GM18870 (cell line): ENCODE measurements around the gene TMEM52B.
"Not testable (repeated sequence)": the region's sequence is repeated elsewhere in the genome, so short reads cannot be mapped to it uniquely, and the experiment has no call there.

Experiments
- ATAC-seq: cut with Tn5 transposase; IDR thresholded peaks from one replicate; pipeline ENCODE4 v1.9.1; 2021; ENCODE audit warnings: moderate library complexity; ENCODE audit not compliant: unreplicated experiment

The TMEM52B gene

GRCh38 chr12:10170216-10170615 is 8.6 kb upstream of the TMEM52B start:
- no peak for ATAC-seq

GRCh38 chr12:10171973-10172728 is 6.7 kb upstream of the TMEM52B start, which contains the start of gene OLR1:
Gene OLR1, minus strand, starts transcription at chr12:10172132. Its CDS starts 55 bp downstream, at chr12:10172077.
- ATAC-seq, result no peak

- ATAC-seq, result no peak
Measured at GRCh38 chr12:10174986-10175614, 3.7 kb upstream of the TMEM52B start.

GRCh38 chr12:10175846-10176636 is 2.8 kb upstream of the TMEM52B start:
- ATAC-seq, result no peak

GRCh38 chr12:10179776-10180181 is 947 bp downstream of the TMEM52B start:
- no peak for ATAC-seq

- ATAC-seq, result no peak
Measured at GRCh38 chr12:10182354-10183049, 3.7 kb downstream of the TMEM52B start.

- no peak for ATAC-seq
Measured at GRCh38 chr12:10184261-10184843, 5.5 kb downstream of the TMEM52B start.

- ATAC-seq, result no peak
Measured at GRCh38 chr12:10186299-10186698, 7.5 kb downstream of the TMEM52B start.

GRCh38 chr12:10186958-10187357 is 8.1 kb downstream of the TMEM52B start:
- ATAC-seq, result not testable (repeated sequence)

GRCh38 chr12:10189653-10190052 is 10.8 kb downstream of the TMEM52B start:
- no peak for ATAC-seq

GRCh38 chr12:10190558-10191388 is 11.9 kb downstream of the TMEM52B start:
- ATAC-seq, result peak; percentile 72

GRCh38 chr12:10191865-10192264 is 13.0 kb downstream of the TMEM52B start:
- ATAC-seq, result no peak

GRCh38 chr12:10194160-10194670 is 15.4 kb downstream of the TMEM52B start:
- no peak for ATAC-seq

GRCh38 chr12:10196210-10196609 is 17.4 kb downstream of the TMEM52B start:
- peak; percentile 58 for ATAC-seq

- no peak for ATAC-seq
Measured at GRCh38 chr12:10197879-10198278, 19.0 kb downstream of the TMEM52B start.

- not testable (repeated sequence) for ATAC-seq
Measured at GRCh38 chr12:10204495-10204894, 25.7 kb downstream of the TMEM52B start.

- ATAC-seq, result no peak
Measured at GRCh38 chr12:10205220-10205807, 26.5 kb downstream of the TMEM52B start.

GRCh38 chr12:10207136-10207535 is 28.3 kb downstream of the TMEM52B start:
- no peak for ATAC-seq

- ATAC-seq, result no peak
Measured at GRCh38 chr12:10210225-10210624, 31.4 kb downstream of the TMEM52B start.
